ENCODE results near the gene CCR5AS.
"Not testable (repeated sequence)": the region's sequence is repeated elsewhere in the genome, so short reads cannot be mapped to it uniquely, and the experiment has no call there.

CCR5AS gene

DNA sequence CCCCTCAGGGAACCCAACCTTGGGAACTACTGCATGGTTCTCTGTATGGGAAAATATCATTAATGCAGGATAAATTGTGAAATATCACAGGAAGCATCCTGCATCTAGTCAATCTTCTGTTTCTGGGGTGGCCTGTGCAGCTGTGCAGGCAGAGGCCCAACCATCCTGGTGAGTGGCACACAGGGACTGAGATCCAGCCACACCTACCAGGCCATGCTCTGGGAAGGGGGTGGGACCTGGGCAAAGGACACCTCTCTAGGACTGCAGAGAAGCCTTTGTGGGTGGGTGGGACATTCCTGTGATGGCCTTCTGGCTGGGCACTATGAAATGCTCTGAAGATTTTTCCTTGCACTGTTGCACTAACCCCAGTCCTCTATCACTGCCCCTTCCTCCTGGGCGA lies 27.0 kb upstream of the CCR5AS start (continued):
- TF ChIP-seq TBP (IDR thresholded peaks at IDR 0.05; ENCODE audit: low read depth, low read length) (no peak), CTBP2 (IDR thresholded peaks at IDR 0.05; ENCODE audit: borderline replicate concordance, insufficient read depth, insufficient read length, low read length) (no peak), HDAC2 (IDR thresholded peaks at IDR 0.05; ENCODE audit: borderline replicate concordance in 1 of 2, low read depth in 2 of 2, low read length in 2 of 2) (no peak), SP4 (IDR thresholded peaks at IDR 0.05; ENCODE audit: low read length) (no peak)

DNA sequence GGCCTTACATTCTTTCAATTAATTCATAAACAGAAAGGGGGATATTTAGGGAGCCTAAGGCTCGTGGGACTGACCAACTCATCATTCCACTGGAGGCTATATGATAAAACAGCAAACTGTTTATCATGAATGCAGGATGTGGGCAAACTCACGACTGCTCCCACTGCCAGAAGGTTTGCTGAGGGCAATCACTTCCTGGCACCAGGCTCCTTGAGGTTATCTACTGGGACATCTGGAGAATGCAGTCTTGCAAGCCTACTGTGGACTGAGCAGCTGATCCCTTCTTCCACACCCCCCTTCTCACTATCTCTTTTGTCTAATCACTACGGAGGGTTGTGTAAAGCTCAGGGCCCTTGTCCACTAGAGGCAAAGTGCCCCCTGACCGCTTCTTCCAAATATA lies 26.3 kb upstream of the CCR5AS start:
- H3K23ac ChIP-seq (ENCODE audit: insufficient read length); H3K9me3 ChIP-seq (ENCODE audit: insufficient read depth in 2 of 2, low read depth in 1 of 2, low read length in 1 of 2); H3K4me3 ChIP-seq (ENCODE audit: extremely low read depth in 1 of 4, insufficient read depth in 2 of 4, low read depth in 3 of 4, low read length in 4 of 4); H3K27me3 ChIP-seq (replicated peaks in 1 of 4; ENCODE audit: control insufficient read depth in 3 of 4, extremely low read depth in 1 of 4, insufficient read depth in 3 of 4, low read length in 3 of 4); H3K79me1 ChIP-seq (ENCODE audit: low read depth, low read length); H2BK15ac ChIP-seq (ENCODE audit: low read length); H4K20me1 ChIP-seq (replicated peaks in 1 of 2; ENCODE audit: control insufficient read depth in 1 of 2, insufficient read depth in 2 of 2, low read length in 2 of 2); H3K79me2 ChIP-seq (ENCODE audit: control insufficient read depth in 1 of 2, insufficient read depth in 2 of 2, low read length in 2 of 2); H4K91ac ChIP-seq (replicated peaks; ENCODE audit: insufficient read length, low read length); H2BK20ac ChIP-seq (ENCODE audit: low read length); H3K23me2 ChIP-seq (ENCODE audit: low read depth, low read length); H3K36me3 ChIP-seq (ENCODE audit: control insufficient read depth in 2 of 4, insufficient read depth in 4 of 4, low read length in 3 of 4); H3K27ac ChIP-seq (ENCODE audit: low read depth, low read length); FAIRE-seq; H4K5ac ChIP-seq (ENCODE audit: insufficient read length, low read depth, low read length); H3K9ac ChIP-seq (replicated peaks in 1 of 4; ENCODE audit: extremely low read depth in 1 of 4, low read depth in 3 of 4, low read length in 3 of 4); H2BK5ac ChIP-seq (ENCODE audit: low read depth, low read length); H2AK5ac ChIP-seq (ENCODE audit: low read depth, low read length); H2BK120ac ChIP-seq (replicated peaks; ENCODE audit: low read depth, low read length); H3K14ac ChIP-seq (ENCODE audit: insufficient read length); H3K4me1 ChIP-seq (replicated peaks in 1 of 4; ENCODE audit: control insufficient read depth in 3 of 4, insufficient read depth in 4 of 4, low read length in 3 of 4); DNase-seq (ENCODE audit: low read depth in 1 of 2, low spot score in 2 of 2); H2BK12ac ChIP-seq (ENCODE audit: low read depth, low read length); H4K8ac ChIP-seq (ENCODE audit: extremely low read depth, insufficient read depth, low read length); H2AFZ ChIP-seq (ENCODE audit: low read length); H3K56ac ChIP-seq (replicated peaks; ENCODE audit: insufficient read length, low read depth, low read length); H3K4me2 ChIP-seq (ENCODE audit: insufficient read depth in 1 of 2, low read depth in 2 of 2, low read length in 2 of 2); H3K4ac ChIP-seq (replicated peaks; ENCODE audit: insufficient read length, low read depth, low read length); H3K18ac ChIP-seq (ENCODE audit: extremely low read depth, low read length); POLR2A ChIA-PET (ENCODE audit: partially characterized antibody): not testable (repeated sequence)
- CTCF ChIA-PET (ENCODE audit: partially characterized antibody), result interaction anchor here (1.7 kb wide), 2 partner anchors 9 to 50 kb away, joined by 4 read pairs; no protein-coding TSS in a partner anchor
- WGBS, 2 experiments (ENCODE audit: extremely low coverage in 1 of 2, insufficient coverage in 1 of 2, insufficient read length in 1 of 2, insufficient replicate concordance in 2 of 2, low coverage in 1 of 2, low lambda C conversion rate in 2 of 2, missing lambda C conversion rate in 1 of 2), result 85% methylated on average over 4 of the region's 4 CpGs; no CpG with 5 or more reads in 1 of the 2 experiments
